IPS-11a (cell line): ENCODE measurements around the gene DSCAM.

ENCODE experiments used
- H3K4me3 ChIP-seq: one replicate; pipeline ENCODE4 v1.5.1; 2013; ENCODE audit warnings: low read depth, low read length, control low read depth

Gene DSCAM

DNA sequence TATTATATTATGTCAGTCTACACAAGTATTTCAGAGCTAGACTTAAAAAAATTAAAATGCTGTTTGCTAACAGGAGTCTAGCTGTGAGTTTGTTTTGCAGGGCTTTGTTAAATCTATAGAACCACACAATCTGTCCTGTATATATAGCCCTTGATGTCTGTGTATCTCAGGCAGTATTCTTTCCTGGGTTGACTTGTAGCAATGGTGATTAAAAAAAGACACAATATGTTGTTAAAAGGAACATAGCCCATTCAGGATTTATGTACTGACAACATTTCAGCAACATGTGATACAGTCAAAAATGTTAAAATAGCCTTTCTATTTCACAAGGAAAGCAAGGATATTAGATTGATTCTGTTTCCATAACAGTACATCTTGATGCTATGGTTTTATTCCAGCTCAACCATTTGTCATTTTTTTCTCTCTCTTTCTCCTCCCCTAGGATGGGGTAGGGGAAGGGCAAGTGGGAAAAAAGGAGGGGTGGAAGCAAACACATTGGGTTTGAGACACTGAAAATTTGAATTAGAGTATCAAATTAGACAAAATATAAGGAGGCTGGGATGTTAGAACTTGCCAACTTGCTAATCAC is 139.2 kb downstream of the DSCAM start:
- no peak overlapping the region for H3K4me3 ChIP-seq

DNA sequence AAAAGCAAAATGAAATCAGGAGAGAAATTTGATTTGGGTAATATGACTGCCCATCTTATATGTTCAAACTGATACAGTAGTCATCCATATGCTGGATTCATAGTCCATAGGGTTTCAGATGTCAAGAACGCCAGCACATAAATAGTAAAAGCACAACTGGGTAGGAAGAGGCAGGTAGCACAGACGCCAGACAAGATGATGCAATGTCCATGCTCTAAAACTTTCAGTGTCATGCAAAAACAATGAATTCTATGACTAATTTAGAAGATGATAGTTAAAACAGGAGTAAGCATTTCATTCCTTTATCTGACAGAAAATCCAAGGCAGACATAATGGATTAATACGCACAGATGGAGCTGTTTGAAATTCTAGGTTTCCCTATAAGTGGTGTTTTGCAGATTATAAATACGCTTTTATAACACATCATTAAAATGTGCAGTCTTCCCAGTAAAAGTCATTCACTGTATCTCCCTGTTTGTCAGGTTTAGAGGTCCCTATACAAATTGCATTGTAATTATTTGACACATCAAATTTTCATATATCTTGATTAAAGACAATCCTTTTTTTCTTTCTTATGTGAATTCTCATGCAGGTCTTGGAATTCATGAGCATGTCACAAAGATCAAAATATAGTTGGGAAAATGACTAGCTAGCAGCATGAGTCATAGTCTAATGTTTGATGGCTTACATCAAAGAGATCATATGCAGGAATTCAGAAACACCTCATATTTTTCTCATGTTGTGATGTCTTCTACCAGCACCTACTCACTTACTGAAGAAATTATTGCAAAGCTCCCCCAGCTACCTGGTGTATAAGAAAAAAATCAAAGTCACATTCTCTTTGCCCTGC is 139.9 kb downstream of the DSCAM start:
- no peak overlapping the region for H3K4me3 ChIP-seq

DNA sequence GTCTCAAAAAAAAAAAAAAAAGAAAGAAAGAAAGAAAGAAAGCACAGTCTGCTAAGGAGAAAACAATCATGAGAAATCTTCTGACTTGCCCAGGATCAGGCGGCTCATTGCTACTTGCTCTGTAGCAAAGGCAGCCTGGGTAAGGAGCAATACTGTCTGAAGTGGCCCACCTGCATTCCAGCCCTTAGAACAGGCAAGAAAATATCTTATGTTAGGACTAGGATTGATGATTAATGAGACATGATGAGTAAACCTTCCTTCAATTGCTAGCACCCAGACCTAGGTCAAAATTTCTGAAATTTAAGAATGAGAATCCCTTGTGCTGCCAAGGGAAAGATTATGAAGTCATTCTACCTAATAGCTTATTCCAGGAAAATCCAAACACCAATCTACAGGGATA is 140.8 kb downstream of the DSCAM start:
- no peak overlapping the region for H3K4me3 ChIP-seq

DNA sequence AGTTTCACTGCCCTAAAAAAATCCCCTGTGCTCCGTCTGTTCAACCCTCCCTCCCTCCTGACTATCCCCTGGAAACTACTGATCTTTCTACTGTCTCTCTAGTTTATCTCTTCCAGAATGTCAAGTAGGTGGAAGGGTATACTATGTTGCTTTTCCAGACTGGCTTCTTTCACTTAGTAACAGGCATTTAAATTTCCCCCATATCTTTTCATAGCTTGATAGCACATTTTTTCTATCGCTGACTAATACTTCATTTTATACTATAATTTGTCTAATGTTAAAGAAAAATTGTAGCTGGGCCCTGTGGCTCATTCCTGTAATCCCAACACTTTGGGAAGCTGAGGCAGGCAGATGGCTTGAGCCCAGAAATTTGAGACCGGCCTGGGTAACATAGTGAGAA is 142.8 kb downstream of the DSCAM start:
- no peak overlapping the region for H3K4me3 ChIP-seq

DNA sequence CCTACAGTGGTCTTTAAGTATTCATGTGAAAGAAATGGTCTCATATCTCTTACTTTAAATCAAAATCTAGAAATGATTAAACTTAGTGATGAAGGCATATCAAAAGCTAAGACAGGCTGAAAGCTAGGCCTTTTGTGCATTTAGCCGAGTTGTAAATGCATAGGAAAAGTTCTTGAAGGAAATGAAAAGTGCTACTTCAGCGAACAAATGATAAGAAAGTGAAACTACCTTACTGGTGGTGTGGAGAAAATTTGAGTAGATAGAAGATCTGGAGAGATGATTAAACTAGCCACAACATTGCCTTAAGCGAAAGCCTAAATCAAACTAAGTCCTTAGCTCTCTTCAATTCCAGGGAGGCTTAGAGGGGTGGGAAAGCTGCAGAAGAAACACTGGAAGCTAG is 147.6 kb downstream of the DSCAM start:
- no peak overlapping the region for H3K4me3 ChIP-seq

DNA sequence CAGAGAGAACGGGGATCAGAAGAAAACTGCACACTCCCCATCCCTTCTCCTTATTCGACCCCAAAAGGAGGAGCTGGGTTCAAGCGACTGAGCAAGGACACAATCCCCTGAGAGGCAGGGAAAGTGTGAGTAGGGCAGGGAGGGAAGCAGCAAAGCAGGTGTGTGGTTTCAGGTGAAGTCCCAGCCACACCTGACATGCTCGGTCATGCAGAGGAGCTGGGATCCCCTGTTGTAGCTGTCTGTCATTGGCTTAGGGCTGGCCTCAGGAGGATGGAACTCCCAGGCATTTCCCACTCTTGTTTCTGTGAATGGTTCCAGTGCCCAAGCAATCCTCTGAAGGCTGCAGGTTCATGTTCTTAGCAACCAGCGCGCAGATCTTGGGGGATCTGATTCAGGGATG is 150.7 kb downstream of the DSCAM start:
- no peak overlapping the region for H3K4me3 ChIP-seq

DNA sequence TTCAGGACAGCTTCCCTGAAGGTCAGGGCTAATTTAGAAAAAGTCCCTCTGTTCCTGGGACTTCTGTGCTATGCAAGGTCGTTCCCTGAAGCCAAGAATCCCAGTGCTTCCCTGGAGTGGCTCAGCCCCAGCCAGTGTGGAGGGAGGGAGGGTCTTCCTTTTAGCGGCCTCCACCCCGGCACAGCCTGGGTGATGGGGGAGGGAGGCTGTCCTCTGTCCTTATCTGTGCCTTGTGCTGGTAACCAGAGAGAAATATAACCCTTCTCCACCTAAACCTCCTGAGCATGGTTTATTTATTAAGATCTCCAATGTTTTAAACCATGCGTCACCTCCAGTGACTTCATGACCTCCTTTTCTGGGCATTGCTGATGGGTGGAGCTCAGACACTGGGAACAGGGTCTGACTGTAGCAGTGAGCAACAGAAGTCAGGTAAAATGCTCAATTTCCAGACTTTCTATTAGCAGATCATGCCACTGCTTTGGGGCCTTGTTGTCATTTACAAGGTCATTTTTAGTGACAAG is 157.1 kb downstream of the DSCAM start:
- H3K4me3 ChIP-seq: no peak overlapping the region

DNA sequence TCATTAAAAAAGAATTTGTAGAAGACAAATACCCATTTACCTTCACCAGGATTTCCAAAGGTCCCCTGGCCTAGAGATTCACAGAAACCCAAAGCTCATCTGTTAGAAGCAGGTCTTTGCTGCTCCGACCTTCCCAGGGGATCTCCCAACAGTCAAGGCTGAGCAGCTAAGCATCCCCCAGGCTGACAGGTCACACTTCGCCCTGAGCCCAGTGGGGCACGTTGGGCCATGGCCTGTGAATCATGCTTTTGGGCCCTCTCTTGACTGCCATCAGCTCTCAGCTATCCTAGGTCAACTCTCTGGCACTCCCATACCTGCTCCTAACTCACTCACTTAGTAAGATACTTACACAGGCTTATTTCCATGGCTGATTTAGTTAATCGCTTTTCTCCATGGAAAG is 157.7 kb downstream of the DSCAM start:
- no peak overlapping the region for H3K4me3 ChIP-seq

DNA sequence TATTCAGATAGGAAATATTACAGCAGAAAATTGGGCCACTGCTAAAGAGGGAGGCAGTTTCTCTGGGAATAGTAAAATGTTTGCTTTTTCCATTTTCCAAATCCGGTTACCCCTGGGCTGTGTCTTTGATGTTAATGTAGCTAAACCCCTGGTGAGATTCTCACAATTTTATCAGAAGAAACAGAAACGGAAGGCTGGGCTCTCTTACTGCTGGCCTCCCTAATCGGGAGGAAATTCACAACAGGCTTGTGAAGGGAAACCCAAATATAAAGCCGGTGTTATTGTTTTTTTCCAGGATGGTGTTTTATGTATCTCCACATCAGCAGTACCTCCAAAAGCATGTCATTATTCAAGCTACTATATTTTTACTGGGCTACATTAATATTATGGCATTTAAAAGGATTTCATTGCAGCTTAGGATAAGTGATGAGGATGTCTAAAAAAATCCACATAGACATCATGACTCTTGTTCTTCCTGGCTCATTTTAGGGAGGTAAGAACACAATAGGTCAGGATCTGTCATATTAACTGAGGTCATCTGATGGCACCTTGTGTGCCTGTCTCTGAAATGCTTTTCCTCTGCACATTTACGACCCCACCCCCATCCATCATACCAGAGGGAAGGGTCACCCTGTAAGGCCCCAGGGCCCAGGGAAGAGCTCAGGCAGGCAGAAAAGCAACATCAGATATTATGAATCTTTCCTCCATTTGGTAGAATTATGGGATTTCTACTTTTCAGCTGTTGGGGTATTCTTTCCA is 158.7 kb downstream of the DSCAM start:
- H3K4me3 ChIP-seq: no peak overlapping the region

DNA sequence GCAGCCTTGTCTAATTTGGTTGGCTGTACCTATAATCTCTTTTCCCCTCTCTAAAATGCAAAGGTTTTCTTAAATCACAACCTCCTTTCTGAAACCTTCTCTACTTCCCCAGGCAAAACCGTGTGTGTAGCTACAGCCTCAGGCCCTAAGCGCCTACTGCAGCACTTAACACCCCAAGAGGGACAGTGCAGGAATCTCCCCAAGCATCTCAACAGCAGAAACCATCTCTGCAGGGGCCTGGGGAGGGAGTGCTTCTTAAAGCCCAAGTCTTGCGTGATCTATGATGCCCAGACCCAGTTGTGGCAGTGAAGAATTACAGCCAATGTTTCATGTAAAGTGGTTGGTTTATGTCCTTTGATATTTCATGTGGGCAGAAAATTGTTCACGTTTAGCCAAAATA is 159.3 kb downstream of the DSCAM start:
- H3K4me3 ChIP-seq: no peak overlapping the region

DNA sequence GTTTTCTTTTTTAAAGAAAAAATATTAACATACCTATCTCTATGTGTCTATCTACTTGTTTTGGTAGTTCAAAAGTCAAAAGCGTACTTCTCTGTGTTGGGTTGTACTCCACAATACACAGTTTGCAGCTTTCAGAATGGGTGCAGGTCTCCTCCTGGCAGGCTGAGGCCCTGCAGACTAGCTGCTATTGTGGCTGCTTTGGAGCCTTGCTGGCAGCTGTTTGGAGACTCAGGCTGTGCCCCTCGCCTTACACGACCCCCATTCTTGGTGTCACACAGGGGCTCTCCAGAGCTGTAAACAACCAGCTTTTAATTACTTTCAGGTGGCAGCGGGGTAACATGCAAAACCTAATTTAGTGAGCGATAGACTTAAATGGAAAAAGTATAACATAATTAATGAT is 160.4 kb downstream of the DSCAM start:
- no peak overlapping the region for H3K4me3 ChIP-seq

DNA sequence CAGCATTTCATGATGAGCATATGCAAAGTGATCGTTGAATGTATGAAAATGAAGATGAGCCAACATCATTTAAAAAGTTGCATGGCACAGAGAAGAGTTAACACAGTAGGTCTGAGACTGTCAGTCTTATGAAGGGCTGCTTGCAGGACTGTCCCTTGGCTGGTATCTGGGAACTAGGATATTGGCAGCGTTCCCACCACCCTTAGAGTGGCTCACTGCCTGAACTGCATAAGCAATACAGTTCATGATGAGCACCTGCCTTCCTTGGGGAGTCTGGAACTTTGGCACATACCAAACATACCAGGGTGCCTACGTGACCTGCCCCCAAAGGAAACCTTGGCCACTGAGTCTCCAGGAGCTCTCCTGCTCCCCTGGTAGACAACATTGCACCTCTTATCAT is 161.8 kb downstream of the DSCAM start:
- no peak overlapping the region for H3K4me3 ChIP-seq

DNA sequence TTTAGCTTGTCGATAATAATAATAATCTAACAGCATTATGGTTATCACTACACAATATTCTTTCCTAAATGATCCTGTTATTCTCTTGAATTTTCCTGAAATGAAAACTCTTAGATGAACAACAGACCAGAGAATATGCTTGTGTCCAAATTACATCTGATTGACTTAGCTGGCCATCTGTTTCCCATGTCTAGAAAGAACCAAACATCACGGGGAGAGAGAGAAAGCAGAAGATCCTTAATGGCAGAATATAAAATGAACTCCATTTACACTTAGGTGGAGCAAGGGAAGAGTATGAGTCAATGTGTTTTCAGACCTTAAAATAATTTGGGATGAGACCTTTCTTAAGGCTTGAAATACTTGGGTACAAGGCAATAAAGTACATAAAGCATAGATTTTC is 162.2 kb downstream of the DSCAM start:
- H3K4me3 ChIP-seq: no peak overlapping the region

DNA sequence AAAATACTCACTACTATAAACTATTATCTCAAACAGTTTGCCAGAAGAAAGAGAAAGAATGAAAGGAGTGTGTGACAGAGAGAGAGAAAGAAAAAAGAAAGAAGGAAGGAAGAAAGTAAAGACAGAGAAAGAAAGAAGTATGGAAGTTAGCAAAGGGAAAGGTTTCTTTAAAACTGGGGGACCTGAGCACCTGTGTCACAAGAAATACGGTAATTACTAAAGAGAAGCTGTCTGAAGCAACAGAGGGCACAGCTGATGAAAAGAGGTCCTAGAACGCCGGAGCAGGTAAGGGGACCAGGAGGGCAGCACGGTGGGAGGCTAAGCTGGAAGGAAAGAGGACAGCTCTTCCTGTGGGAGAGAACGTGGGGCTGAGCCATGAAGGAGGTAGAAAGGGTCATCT is 163.6 kb downstream of the DSCAM start:
- no peak overlapping the region for H3K4me3 ChIP-seq

DNA sequence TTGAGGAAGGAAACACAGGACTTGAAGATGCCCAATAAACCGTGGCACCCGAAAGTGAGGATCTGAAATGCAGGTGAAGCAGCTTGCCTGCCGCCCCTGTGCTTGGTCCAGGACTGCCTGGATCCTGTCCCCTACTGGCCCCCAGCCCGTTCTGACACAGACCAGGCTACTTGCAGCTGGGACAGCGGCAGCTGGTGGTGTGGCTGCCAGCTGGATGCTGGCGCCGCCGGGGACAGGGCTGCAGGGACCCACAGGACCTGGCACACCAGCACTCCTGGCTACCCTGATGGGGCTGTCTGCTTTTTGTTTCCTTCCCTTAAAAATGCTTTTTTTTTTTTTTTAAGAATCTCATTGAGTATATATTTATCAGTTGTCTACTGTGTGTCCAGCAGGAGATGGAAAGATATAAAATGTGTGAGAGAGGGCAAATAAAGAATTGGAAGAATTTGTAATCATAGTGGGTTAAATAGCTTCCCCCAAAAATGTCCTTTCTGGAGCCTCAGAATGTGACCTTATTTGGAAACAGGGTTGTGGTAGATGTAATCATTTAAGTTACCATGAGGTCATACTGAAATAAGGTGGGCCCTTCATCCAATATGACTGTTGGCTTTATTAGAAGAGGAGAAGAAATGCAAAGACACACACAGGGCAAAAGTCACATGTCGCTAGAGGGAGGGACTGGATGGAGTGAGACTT is 165.6 kb downstream of the DSCAM start:
- no peak overlapping the region for H3K4me3 ChIP-seq

DNA sequence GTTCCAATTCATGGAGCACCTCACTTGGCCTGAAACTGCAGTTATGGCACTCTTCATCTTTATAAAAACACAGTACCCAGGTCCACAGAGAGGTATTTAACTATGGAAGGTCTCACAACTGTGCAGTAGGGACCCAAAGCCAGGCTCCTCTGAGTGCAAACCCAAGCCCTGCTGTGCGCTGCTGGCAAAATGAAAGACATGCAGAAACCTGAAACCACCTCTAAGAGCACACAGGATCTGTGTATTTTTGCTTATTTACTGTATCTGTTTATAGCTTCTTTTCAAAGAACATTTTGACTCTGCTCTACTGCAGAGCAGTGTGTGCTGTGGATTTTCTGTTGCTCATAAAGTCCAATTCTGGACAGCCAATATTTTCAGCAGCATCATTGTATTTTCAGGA is 166.6 kb downstream of the DSCAM start:
- H3K4me3 ChIP-seq: no peak overlapping the region

DNA sequence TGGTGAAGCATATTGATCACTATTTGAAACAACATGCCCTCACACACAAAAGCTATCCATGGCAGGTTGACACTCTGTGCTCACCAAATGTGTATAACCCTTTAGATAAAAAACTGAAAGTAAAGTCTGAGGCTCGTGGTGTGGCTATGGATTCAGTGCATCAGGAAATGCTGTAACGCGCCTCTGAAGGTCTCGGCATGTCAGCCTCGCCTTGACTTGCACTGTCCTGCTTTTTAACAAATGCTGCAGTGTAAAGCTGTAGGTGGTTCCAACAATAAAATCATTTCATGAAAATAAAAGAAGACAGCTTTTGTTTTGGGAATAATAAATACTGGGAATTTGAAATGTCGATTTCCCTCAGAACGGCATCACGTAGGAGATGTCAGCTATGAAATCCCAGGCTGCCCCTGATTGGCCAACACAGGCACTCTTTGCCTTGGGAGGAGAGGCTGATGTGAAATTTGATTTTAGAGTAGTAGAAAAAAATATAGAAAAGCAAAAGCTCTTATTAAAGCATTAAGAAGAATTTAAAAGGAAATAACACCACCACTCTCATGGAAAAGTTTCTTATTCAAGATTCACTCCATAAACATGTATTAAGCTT is 168.2 kb downstream of the DSCAM start:
- no peak overlapping the region for H3K4me3 ChIP-seq

DNA sequence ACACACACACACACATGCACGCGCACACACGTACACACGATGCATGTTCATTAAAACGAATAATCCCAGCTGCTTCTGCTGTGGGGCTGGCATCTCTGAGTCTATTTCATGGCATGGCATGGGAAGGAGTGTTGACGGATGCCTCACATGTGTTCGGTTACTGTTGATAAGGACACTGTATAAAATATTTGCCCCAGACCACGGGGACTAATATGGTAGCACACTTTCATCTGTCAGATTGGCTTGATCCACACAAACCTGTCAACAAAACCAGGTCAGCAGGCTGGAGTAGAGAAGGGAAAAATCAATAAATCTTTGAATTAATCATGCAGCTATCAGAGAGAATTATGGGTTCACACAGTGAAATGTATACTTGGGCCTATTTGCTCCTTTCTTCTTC is 171.9 kb downstream of the DSCAM start:
- H3K4me3 ChIP-seq: no peak overlapping the region

DNA sequence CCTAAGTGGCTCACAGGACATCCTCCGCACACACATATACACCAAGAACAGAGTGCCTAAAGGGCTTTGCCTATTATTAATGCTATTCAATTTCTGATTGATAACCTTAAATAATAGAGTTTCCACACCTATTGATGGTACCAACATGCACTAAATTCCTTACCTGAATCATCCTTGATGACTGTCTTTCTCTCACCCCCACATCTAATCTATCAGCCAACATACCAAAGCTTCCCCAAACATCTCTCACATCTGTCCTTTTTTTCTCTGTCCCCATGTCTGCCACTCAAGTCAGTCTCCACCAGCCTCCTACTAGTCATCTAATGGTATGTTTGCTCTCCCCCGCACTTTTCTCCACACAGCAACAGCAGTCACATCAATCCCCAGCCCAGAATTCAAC is 174.4 kb downstream of the DSCAM start:
- no peak overlapping the region for H3K4me3 ChIP-seq

DNA sequence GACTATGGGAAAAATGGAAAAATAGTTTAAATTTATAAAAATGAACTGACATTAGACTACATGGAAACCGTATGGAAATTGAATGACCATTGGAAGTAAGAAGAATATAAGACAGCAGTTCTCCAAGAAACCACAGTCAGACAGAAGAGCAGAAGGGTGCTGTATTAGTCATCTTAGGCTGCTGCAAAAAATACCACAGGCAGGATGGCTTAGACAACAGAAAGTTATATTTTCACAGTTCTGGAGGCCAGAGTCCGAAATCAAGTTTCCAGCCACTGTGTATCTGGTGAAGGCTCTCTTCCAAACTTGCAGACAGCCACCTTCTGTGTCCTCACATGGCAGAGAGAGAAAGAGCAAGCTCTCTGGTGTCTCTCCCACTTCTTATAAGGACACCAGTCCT is 175.2 kb downstream of the DSCAM start:
- no peak overlapping the region for H3K4me3 ChIP-seq
